Fibroblast of lung (primary cell): ENCODE data around the gene UPK3A. TPM values are rescaled to one million over a fixed set of nuclear protein-coding genes. Genes with fewer than 3 reads are reported as not detected.
A peak's percentile ranks its signal among the peaks of the same experiment; 100 is the strongest.

Source experiments
- DNase-seq, 2 donors: peaks; one replicate each; pipeline versions ENCODE4 v3.0.0 to v3.0.0-alpha.2; 2010; ENCODE audit warnings: low read depth in 2 of 2
- H2AFZ ChIP-seq: 2 replicates; pipeline ENCODE4 v1.5.1; 2012; ENCODE audit warnings: low read length, control low read depth, inconsistent platforms
- H3K27ac ChIP-seq: 2 replicates; pipeline ENCODE4 v1.5.1; 2011; ENCODE audit warnings: low read length, control low read depth; ENCODE audit not compliant: insufficient read depth
- H3K27me3 ChIP-seq: 2 replicates; pipeline ENCODE4 v1.5.1; 2011; ENCODE audit warnings: mild to moderate bottlenecking, low read length; ENCODE audit not compliant: control insufficient read depth, insufficient read depth
- H3K36me3 ChIP-seq: 2 replicates; pipeline ENCODE4 v1.5.1; 2011; ENCODE audit warnings: low read length; ENCODE audit not compliant: control insufficient read depth, insufficient read depth
- H3K4me1 ChIP-seq: 2 replicates; pipeline ENCODE4 v1.5.1; 2011; ENCODE audit warnings: low read length; ENCODE audit not compliant: control insufficient read depth, insufficient read depth; ENCODE audit errors: extremely low read depth
- H3K4me2 ChIP-seq: 2 replicates; pipeline ENCODE4 v1.5.1; 2011; ENCODE audit warnings: low read length, control low read depth; ENCODE audit not compliant: insufficient read depth; ENCODE audit errors: extremely low read depth
- H3K4me3 ChIP-seq, 4 experiments: fragments of 200-600 bp in 1 of 4; sonication (generic) in 1 of 4; replicated peaks in 1 of 4; 2 replicates each; pipeline ENCODE4 v1.5.1; 2011 to 2016; ENCODE audit warnings: low read length in 4 of 4, low read depth in 3 of 4, mild to moderate bottlenecking in 3 of 4, control low read depth in 2 of 4, inconsistent platforms in 1 of 4, mixed read lengths in 1 of 4; ENCODE audit not compliant: insufficient read depth in 1 of 4; ENCODE audit errors: control extremely low read depth in 1 of 4
- H3K79me2 ChIP-seq: 2 replicates; pipeline ENCODE4 v1.5.1; 2012; ENCODE audit warnings: mild to moderate bottlenecking, low read length, inconsistent platforms; ENCODE audit not compliant: control insufficient read depth, insufficient read depth
- H3K9ac ChIP-seq: 2 replicates; pipeline ENCODE4 v1.5.1; 2011; ENCODE audit warnings: mild to moderate bottlenecking, low read length, control low read depth; ENCODE audit not compliant: insufficient read depth
- H3K9me3 ChIP-seq: 2 replicates; pipeline ENCODE4 v1.5.1; 2012; ENCODE audit warnings: low read depth, low read length; ENCODE audit not compliant: control insufficient read depth, insufficient read depth
- H4K20me1 ChIP-seq: 2 replicates; pipeline ENCODE4 v1.5.1; 2011; ENCODE audit warnings: low read length; ENCODE audit not compliant: control insufficient read depth, insufficient read depth; ENCODE audit errors: extremely low read depth
- EZH2 ChIP-seq: IDR thresholded peaks from 2 replicates; pipeline ENCODE4 v1.5.1; 2012; ENCODE audit warnings: low read length, control low read depth, mild to moderate bottlenecking; ENCODE audit errors: missing control alignments
- polyA plus RNA-seq, 2 donors: library from polyadenylated mRNA; depleted of rRNA in 1 of 2; stranded (reverse) in 1 of 2; unstranded in 1 of 2; fragments of >200 nt; gene quantifications; 2 replicates each; pipeline ENCODE4 v1.2.1, GENCODE V29; 2011 to 2012; ENCODE audit warnings: missing spikeins in 1 of 2
- total RNA-seq: library from RNA; depleted of rRNA; stranded (reverse); fragments of >200 nt; gene quantifications from 2 replicates; pipeline ENCODE4 v1.2.1, GENCODE V29; 2014
- TF ChIP-seq, protein P1 (sequence below), 2 donors: IDR thresholded peaks in 1 of 2; conservative IDR thresholded peaks in 1 of 2; 1 replicate in 1 of 2; 2 replicates in 1 of 2; pipeline ENCODE4 v1.5.1; 2011 to 2012; ENCODE audit warnings: low read length in 2 of 2, control low read depth in 1 of 2, inconsistent platforms in 1 of 2, low read depth in 1 of 2, mild to moderate bottlenecking in 1 of 2

The UPK3A gene
- total and polyA plus RNA-seq, 2 donors (not counting 1 experiment from before 2014, with no cell fraction given): not detected

- H3K4me3 ChIP-seq: no peak overlapping the region
- no peak overlapping the region for H3K4me2 ChIP-seq
- H4K20me1 ChIP-seq: no peaks in the 10 kb centered on the region
- no peak overlapping the region for H3K9ac ChIP-seq
- H3K36me3 ChIP-seq: peaks cover 2% of the 10 kb centered on the region
- no peaks in the 10 kb centered on the region for H3K27me3 ChIP-seq
- peak in 1 of 2 donors; percentile 26 for DNase-seq
- no peaks in the 10 kb centered on the region for H3K79me2 ChIP-seq
- no peak for TF ChIP-seq EZH2
- TF ChIP-seq, protein P1, sequence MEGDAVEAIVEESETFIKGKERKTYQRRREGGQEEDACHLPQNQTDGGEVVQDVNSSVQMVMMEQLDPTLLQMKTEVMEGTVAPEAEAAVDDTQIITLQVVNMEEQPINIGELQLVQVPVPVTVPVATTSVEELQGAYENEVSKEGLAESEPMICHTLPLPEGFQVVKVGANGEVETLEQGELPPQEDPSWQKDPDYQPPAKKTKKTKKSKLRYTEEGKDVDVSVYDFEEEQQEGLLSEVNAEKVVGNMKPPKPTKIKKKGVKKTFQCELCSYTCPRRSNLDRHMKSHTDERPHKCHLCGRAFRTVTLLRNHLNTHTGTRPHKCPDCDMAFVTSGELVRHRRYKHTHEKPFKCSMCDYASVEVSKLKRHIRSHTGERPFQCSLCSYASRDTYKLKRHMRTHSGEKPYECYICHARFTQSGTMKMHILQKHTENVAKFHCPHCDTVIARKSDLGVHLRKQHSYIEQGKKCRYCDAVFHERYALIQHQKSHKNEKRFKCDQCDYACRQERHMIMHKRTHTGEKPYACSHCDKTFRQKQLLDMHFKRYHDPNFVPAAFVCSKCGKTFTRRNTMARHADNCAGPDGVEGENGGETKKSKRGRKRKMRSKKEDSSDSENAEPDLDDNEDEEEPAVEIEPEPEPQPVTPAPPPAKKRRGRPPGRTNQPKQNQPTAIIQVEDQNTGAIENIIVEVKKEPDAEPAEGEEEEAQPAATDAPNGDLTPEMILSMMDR (conservative IDR thresholded peaks at IDR 0.05 in 1 of 2, IDR thresholded peaks at IDR 0.05 in 1 of 2; ENCODE audit: low read depth in 1 of 2, low read length in 2 of 2): peak in 1 of 2 donors; percentile 4
- no peaks in the 10 kb centered on the region for H3K9me3 ChIP-seq
- no peak overlapping the region for H3K27ac ChIP-seq
- H3K4me1 ChIP-seq: no peaks in the 10 kb centered on the region
- no peak overlapping the region for H2AFZ ChIP-seq
These were observed 59.6 kb downstream of the UPK3A start for GRCh38 chr22:45344334-45344733.

Other genes starting within 250 kb of the UPK3A start
- 29.2 and 32.6 TPM in 2 replicates for gene NUP50, start 121.0 kb upstream of the UPK3A start, total RNA-seq
- 17.4 and 33.5 TPM in 2 replicates for gene NUP50, start 121.0 kb upstream of the UPK3A start, polyA plus RNA-seq
- gene KIAA0930, start 44.1 kb upstream of the UPK3A start, total RNA-seq: 20.5 and 30.9 TPM in 2 replicates
- 28.2 and 38.2 TPM in 2 replicates for gene KIAA0930, start 44.1 kb upstream of the UPK3A start, polyA plus RNA-seq
- gene FAM118A, start 25.0 kb downstream of the UPK3A start, total RNA-seq: 16.5 and 23.4 TPM in 2 replicates
- gene FAM118A, start 25.0 kb downstream of the UPK3A start, polyA plus RNA-seq: 18.0 and 27.0 TPM in 2 replicates
- not detected in 2 replicates for gene SMC1B, start 128.7 kb downstream of the UPK3A start, total RNA-seq
- gene SMC1B, start 128.7 kb downstream of the UPK3A start, polyA plus RNA-seq: 0.01 TPM in 1 of 2 replicates, not detected in the other
- gene RIBC2, start 128.7 kb downstream of the UPK3A start, total RNA-seq: under 0.01 TPM in 1 of 2 replicates, not detected in the other
- 1.6 and 2.1 TPM in 2 replicates for gene RIBC2, start 128.7 kb downstream of the UPK3A start, polyA plus RNA-seq
- 209 and 270 TPM in 2 replicates for gene FBLN1, start 217.9 kb downstream of the UPK3A start, total RNA-seq
- 96.6 and 134 TPM in 2 replicates for gene FBLN1, start 217.9 kb downstream of the UPK3A start, polyA plus RNA-seq